Tibial artery (tissue), 4 donors: Measurements from ENCODE around the gene FBN2.

Source experiments
- DNase-seq, 2 donors: peaks; one replicate each; pipeline ENCODE4 v3.0.0-alpha.2; 2019
- H3K27ac ChIP-seq, 2 donors: fragments of 200-600 bp; sonication (generic) in 1 of 2; 1 replicate in 1 of 2; 2 replicates in 1 of 2; pipeline ENCODE4 v1.5.1; 2018 to 2019; ENCODE audit warnings: mild to moderate bottlenecking in 1 of 2
- H3K27me3 ChIP-seq, 2 donors: fragments of 200-600 bp; sonication (generic) in 1 of 2; one replicate each; pipeline versions ENCODE4 v1.5.1 to v1.6.0; 2016 to 2019
- H3K36me3 ChIP-seq, 3 donors: fragments of 200-600 bp; sonication (generic) in 2 of 3; one replicate each; pipeline ENCODE4 v1.5.1; 2016 to 2019; ENCODE audit warnings: mild to moderate bottlenecking in 2 of 3
- H3K4me1 ChIP-seq, 4 donors: fragments of 200-600 bp; sonication (generic) in 2 of 4; 1 replicate in 3 of 4; 2 replicates in 1 of 4; pipeline ENCODE4 v1.5.1; 2016 to 2019
- H3K4me3 ChIP-seq, 2 donors: fragments of 200-600 bp; sonication (generic) in 1 of 2; 1 replicate in 1 of 2; 2 replicates in 1 of 2; pipeline ENCODE4 v1.5.1; 2018 to 2019; ENCODE audit warnings: mild to moderate bottlenecking in 2 of 2
- H3K9me3 ChIP-seq, 3 donors: fragments of 200-600 bp; sonication (generic) in 1 of 3; one replicate each; pipeline ENCODE4 v1.5.1; 2016 to 2019
- intact Hi-C: fragments of 100-400 bp; cut with DNase I; formaldehyde crosslinking; loops from one replicate; pipeline ENCODE4 v1.15.0; 2023; ENCODE audit warnings: low total_unique reads
- TF ChIP-seq, protein P1 (sequence below), 2 experiments: fragments of 200-600 bp in 1 of 2; fragments of 450-650 bp in 1 of 2; IDR thresholded peaks; one replicate each; pipeline ENCODE4 v1.5.1; 2017 to 2019; ENCODE audit warnings: antibody characterized with exemption in 2 of 2, mild to moderate bottlenecking in 1 of 2, moderate library complexity in 1 of 2

Gene FBN2

DNA sequence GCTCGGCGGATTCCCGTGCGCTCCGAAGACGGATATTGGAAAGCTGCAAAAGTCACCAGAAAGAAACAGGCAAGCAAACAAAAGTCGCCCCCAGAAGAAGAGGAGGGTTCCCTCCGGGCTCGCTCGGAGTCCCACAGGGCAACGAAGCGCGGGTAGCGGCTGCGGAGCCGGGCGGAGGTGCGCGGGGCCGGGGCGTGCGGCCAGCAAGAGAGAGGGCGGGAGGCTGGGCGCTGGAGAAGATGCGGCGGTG, at the start of gene FBN2:
Gene FBN2, minus strand, starts transcription at position 246 of the 250 bp plus-strand sequence. CDS start 642 bp downstream, outside the sequence.
- TF ChIP-seq, protein P1, sequence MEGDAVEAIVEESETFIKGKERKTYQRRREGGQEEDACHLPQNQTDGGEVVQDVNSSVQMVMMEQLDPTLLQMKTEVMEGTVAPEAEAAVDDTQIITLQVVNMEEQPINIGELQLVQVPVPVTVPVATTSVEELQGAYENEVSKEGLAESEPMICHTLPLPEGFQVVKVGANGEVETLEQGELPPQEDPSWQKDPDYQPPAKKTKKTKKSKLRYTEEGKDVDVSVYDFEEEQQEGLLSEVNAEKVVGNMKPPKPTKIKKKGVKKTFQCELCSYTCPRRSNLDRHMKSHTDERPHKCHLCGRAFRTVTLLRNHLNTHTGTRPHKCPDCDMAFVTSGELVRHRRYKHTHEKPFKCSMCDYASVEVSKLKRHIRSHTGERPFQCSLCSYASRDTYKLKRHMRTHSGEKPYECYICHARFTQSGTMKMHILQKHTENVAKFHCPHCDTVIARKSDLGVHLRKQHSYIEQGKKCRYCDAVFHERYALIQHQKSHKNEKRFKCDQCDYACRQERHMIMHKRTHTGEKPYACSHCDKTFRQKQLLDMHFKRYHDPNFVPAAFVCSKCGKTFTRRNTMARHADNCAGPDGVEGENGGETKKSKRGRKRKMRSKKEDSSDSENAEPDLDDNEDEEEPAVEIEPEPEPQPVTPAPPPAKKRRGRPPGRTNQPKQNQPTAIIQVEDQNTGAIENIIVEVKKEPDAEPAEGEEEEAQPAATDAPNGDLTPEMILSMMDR (IDR thresholded peaks at IDR 0.05) = no peak
- Histone ChIP-seq H3K9me3 (no peaks in the 10 kb centered on the region), H3K27me3 (peaks cover 0 to 28% of the 10 kb centered on the region in 2 donors), H3K27ac (peak within 1 kb of the TSS in 1 of 2 donors; percentile 2), H3K36me3 (no peaks in the 10 kb centered on the region), H3K4me1 (peaks cover 0 to 27% (median 20%) of the 10 kb centered on the region in 4 donors), H3K4me3 (peak within 1 kb of the TSS; percentile 44 to 60)
- peak in 1 of 2 donors; percentile 55 for DNase-seq
- intact Hi-C loops = no loop called here

DNA sequence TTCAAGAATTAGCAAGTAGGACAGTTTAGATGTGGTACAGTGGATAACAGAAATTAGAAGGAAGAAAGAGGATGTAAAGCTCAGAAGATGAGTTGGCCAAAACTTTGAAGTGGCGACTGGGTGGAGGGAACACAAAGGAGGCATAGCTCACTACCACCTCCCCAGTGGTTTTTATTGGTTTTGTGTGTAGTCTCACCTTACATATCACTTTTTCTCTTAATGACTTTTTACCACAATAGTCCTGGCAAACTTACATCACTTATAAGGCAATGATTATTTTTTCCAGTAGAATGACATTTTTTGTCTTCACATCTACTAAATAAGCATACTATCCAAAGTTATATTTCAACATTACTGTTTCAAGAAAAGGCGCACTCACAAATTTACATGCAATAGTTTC, 49.2 kb upstream of the FBN2 start:
- H3K27me3 ChIP-seq = no peaks in the 10 kb centered on the region
- no peak overlapping the region for H3K27ac ChIP-seq
- H3K9me3 ChIP-seq = no peaks in the 10 kb centered on the region
- TF ChIP-seq, protein P1 (IDR thresholded peaks at IDR 0.05) = no peak
- intact Hi-C loops = no loop called here
- no peak for DNase-seq
- no peak overlapping the region for H3K4me3 ChIP-seq
- H3K36me3 ChIP-seq = no peaks in the 10 kb centered on the region
- no peaks in the 10 kb centered on the region for H3K4me1 ChIP-seq

DNA sequence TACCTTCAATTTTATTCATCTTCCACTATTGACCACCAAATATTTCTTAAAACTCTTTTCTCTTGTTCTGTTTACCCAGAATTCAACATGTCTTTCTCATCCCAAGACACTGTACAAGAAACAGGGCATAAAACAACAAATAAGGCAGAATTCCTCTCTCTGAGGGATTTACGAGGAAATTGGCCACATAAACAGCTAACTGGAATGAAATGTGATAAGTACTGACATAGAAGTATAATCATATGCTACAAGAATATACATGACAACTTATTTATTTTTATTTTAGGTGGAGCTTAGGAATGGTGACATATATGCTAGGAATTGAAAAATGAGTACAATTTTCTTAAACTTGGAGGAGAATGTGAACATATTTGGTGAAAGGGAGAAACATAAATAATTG, 48.8 kb upstream of the FBN2 start:
- intact Hi-C loops = no loop called here
- no peaks in the 10 kb centered on the region for H3K9me3 ChIP-seq
- no peak overlapping the region for H3K27ac ChIP-seq
- no peak overlapping the region for H3K4me3 ChIP-seq
- no peaks in the 10 kb centered on the region for H3K27me3 ChIP-seq
- no peak for DNase-seq
- TF ChIP-seq, protein P1 (IDR thresholded peaks at IDR 0.05) = no peak
- no peaks in the 10 kb centered on the region for H3K36me3 ChIP-seq
- H3K4me1 ChIP-seq = no peaks in the 10 kb centered on the region

DNA sequence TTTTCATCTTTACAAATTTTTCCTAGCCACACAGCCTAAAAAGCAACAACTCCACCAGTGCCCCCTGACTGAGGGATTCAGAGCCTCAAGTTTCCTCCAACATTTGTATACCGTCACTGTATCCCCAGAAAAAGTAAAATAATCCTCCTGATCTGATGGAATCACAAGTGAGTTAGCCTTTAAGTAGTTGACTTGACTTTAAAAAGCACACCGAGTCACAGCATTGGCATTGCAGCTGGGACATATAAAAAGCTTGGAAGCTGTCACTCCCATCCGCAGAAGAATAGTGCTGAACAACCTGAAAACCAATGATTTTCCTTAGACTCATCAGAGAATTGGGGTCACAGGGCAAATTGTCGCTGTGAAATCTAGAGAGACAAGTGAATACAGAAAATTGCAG, 41.6 kb upstream of the FBN2 start:
- Histone ChIP-seq H3K27me3 (no peaks in the 10 kb centered on the region), H3K9me3 (no peaks in the 10 kb centered on the region), H3K4me1 (no peaks in the 10 kb centered on the region), H3K27ac (no peak overlapping the region), H3K36me3 (no peaks in the 10 kb centered on the region), H3K4me3 (no peak overlapping the region)
- TF ChIP-seq, protein P1 (IDR thresholded peaks at IDR 0.05) = no peak
- DNase-seq = no peak
- intact Hi-C loops = no loop called here

DNA sequence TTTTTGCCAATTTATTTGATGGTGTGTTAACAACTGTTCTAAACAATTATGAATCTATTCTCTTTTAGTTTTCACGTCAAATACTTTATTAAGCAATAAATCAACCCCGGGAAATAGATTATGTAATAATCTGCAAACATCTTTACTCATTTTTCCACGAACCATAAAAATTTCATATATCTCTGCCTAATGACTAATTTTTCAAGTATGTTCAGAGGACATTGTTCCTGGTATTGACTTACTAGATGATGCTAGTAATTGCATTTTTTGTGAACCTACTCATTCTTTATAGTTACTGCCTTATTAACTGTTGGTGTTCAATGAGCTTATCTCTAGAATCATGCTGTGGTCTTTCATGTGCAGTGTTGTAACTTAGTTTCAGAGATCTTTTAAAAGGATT, 41.0 kb upstream of the FBN2 start:
- H3K27me3 ChIP-seq = no peaks in the 10 kb centered on the region
- intact Hi-C loops = no loop called here
- no peaks in the 10 kb centered on the region for H3K9me3 ChIP-seq
- H3K4me1 ChIP-seq = no peaks in the 10 kb centered on the region
- DNase-seq = no peak
- no peaks in the 10 kb centered on the region for H3K36me3 ChIP-seq
- no peak overlapping the region for H3K27ac ChIP-seq
- no peak overlapping the region for H3K4me3 ChIP-seq
- TF ChIP-seq, protein P1 (IDR thresholded peaks at IDR 0.05) = no peak

DNA sequence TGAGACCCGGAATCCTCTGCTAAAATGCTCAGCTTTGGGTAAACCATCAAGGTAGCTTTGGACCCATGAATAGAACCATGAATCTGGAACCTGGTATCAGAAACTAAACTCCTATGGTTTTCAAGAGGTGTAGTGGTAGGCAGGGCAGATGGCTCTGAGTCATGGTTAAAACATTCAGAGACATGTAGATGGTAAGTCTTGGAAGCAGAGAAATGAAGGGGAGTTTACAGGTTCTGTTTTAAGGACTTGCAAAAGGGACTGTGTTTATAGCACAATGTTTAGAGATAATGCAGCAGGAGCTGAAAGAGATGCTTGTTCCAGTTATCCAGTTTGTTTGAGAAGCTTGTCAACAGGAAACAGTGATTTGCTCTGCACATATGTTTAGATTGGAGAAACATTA, 36.0 kb upstream of the FBN2 start:
- intact Hi-C loops = no loop called here
- H3K27ac ChIP-seq = no peak overlapping the region
- H3K4me3 ChIP-seq = no peak overlapping the region
- H3K4me1 ChIP-seq = no peaks in the 10 kb centered on the region
- no peaks in the 10 kb centered on the region for H3K9me3 ChIP-seq
- H3K27me3 ChIP-seq = no peaks in the 10 kb centered on the region
- TF ChIP-seq, protein P1 (IDR thresholded peaks at IDR 0.05) = no peak
- H3K36me3 ChIP-seq = no peaks in the 10 kb centered on the region
- no peak for DNase-seq
